HG03060 (cell line): Measurements from ENCODE around the gene ASB15.

ENCODE experiments used
- ATAC-seq: cut with Tn5 transposase; IDR thresholded peaks from one replicate; pipeline ENCODE4 v1.9.1; 2021; ENCODE audit warnings: low read depth, moderate number of reproducible peaks; ENCODE audit not compliant: unreplicated experiment

The ASB15 gene

DNA sequence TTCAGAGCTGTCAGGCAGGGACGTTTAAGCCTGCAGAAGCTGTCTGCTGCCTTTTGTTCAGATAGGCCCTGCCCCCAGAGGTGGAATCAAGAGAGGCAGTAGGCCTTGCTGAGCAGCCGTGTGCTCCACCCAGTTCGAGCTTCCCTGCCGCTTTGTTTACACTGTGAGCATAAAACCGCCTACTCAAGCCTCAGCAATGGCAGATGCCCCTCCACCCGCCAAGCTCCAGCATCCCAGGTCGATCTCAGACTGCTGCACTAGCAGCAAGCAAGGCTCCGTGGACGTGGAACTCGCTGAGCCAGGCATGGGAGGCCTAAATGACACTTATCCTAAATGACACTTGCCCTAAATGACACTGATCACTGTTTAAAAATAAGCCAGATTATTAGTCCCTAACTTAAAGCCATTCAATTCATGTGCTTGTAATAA lies 6.8 kb upstream of the ASB15 start:
- ATAC-seq: no peak

DNA sequence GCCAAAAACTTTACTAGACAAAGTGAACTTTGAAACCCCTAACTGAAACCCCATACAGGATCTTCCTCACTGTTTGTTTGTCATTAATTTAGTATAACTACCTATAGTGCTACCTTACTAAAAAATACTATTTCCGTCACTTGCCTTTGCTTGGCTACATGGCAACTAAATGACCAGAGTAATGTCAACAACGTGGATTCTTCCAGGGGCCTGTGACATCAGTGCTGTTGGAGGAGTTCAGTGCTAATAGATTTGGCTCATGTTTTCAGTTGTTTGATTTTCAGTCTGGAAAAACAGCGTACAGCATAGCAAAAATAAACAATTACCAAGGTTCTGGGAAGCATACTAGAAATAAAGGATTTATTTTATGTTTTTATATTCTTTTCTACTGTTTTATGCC lies 3.0 kb upstream of the ASB15 start:
- ATAC-seq: no peak

- ATAC-seq: no peak
Observed at GRCh38 chr7:123599766-123600165, 1.9 kb upstream of the ASB15 start.

DNA sequence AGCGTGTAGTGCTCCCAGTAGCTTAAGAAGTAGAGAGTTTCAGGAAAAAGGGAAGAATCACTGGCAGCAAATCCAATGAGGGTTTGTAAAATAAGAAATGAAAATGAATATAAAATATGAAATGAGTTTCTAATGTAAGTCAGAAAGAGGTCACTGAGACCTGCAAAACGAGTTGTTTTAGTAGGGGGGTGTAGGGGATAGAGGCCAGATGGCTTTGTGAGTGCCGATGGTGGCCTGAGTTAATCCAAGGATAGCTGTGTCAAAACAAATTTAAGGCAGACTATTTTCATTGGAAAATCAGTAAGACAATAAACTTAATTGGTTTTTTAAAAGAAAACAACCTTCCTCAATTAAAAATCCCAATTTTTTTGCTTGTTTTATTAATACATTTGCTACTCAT lies 745 bp upstream of the ASB15 start:
- no peak for ATAC-seq

DNA sequence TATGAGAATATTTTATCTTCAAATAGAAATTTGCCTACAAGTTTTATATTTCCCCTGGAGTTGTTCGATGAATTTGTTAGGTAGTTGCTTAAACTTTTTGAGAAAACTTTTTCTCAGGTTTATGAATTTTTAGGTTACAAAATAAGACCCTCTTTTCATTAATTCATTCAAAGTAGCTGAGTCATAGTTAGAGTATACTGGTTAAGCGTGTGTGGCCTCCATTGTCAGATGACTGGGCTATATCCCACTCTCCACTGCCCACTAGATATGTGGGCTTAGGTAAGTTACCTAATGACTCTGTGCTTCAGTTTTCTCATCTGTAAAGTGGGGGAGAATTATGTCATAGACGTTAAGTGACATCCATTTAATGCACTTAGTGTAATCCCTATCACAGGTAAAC lies 1.0 kb downstream of the ASB15 start:
- ATAC-seq: no peak

GRCh38 chr7:123604739-123605138 lies 3.1 kb downstream of the ASB15 start:
- no peak for ATAC-seq

- ATAC-seq: no peak
Observed at GRCh38 chr7:123607423-123607975, 5.9 kb downstream of the ASB15 start.

DNA sequence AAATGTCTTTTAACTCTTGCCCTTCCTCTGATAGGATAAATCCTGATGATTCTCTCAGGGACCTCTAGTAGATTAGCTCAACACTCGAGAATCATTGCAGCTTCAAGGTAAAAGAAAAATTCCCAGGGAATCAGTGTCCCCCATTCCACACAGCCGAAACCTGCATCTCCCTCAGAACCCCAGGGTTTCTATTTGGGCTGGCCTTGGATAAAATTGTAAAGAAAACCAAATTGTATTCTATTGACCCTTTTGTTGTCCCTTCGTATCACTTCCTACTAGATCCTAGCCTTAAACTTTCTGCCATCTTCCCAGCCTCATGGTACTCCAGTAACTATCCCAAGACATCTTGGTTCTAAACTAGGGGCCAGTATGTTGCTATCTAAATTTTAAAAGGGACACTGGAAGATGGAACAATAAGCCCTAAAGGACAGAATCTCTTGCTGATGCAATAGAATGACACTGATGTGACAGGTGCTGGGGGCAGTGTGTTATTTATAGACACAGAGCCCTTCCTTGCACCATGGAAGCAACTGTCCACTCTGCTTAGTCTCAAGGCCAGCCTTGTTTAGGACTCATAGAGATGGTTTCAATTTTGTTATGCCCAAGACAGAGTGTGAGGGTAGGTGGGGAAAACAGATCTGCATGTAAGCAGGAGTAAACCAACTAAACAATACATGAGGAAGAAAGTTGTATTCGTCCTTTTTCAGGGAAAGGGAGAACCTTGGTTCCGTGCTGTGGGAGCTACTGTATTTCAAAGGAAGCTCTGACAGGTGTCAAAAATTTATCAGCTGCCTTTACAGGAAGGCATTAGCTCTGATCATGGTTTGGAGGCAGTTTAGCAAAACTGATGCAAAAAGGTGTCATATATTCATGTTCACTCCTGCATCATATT lies 7.6 kb downstream of the ASB15 start:
- ATAC-seq: no peak

- no peak for ATAC-seq
Observed at GRCh38 chr7:123609883-123610239, 8.2 kb downstream of the ASB15 start.

- ATAC-seq: no peak
Observed at GRCh38 chr7:123612024-123612423, 10.4 kb downstream of the ASB15 start.

DNA sequence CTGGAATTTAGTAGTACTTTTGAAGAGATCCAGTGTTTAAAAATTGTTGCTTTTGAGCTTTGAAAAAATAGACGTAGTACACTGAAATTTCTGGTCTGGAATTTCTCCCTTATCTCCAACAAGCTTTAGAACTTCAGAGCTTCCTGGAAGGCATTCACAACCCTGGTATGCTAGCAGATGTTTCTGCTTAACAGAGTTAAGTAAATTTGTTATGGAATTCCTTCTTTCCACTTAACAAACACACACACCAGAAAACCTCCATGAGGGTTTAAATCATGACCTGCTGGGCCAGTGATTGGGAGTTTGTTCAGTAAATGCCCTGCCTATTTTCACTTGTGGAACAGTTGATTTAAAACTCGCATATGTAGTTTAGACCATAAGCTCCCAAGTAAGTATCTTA lies 13.7 kb downstream of the ASB15 start:
- ATAC-seq: no peak

GRCh38 chr7:123616223-123616622 lies 14.6 kb downstream of the ASB15 start:
- ATAC-seq: no peak

GRCh38 chr7:123621707-123622106 lies 20.1 kb downstream of the ASB15 start:
- no peak for ATAC-seq

GRCh38 chr7:123622660-123623386 lies 21.2 kb downstream of the ASB15 start:
- ATAC-seq: no peak

DNA sequence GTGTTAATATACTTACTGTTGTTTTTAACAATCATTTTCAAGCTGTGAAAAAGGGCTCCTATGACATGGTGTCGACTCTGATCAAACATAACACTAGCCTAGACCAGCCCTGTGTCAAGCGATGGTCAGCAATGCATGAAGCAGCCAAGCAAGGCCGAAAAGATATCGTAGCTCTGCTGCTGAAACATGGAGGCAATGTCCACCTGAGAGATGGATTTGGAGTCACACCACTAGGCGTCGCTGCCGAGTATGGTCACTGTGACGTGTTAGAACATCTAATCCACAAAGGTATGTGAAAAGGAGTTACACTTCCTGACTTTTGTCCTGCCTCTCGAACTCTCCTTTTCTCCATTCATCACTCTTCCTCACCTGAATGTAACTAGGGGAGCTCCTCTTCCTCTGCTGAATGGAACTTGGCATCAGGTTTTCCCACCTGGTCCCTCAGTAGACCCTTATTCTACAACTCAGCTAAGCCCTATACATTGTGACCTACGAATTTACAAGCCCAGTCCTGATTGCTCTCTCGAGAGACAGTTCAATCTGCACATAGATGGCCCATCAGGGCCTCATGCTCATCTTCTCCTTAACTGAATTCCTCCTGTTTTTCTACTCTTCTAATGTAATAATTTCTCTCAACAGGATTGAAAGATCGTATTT lies 23.0 kb downstream of the ASB15 start:
- ATAC-seq: peak; percentile 72

GRCh38 chr7:123625254-123625653 lies 23.6 kb downstream of the ASB15 start:
- ATAC-seq: no peak

GRCh38 chr7:123627851-123628250 lies 26.2 kb downstream of the ASB15 start:
- ATAC-seq: no peak

DNA sequence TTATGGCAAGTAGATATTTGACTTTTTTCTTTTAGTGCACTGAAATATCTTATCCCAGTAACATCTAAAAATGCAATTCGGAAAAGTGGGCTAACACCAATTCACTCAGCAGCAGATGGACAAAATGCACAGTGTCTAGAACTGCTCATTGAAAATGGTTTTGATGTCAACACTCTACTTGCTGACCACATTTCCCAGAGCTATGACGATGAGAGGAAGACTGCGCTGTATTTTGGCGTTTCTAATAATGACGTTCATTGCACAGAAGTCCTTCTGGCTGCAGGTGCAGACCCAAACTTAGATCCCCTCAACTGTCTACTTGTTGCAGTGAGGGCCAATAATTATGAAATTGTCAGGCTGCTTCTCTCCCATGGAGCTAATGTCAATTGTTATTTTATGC lies 27.2 kb downstream of the ASB15 start:
- no peak for ATAC-seq

GRCh38 chr7:123629281-123629680 lies 27.7 kb downstream of the ASB15 start:
- ATAC-seq: no peak

DNA sequence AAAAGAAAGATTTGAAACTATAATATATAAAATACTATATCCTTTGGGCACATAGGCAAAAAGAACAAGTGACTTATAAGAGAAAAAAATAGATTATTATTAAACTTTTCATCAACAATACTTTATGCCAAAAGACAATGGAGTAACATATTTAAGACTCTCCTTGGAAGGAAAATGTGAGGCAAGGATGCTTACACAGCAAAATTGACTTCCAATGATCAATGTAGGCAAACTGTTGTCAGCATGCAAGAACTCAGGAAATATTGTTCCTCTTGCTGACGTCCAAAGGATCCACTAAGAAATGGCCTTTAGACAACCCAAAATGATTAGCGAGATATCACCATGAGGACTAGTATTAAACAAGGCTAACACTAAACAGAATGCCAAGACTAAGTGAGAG lies 31.2 kb downstream of the ASB15 start:
- ATAC-seq: no peak

GRCh38 chr7:123633553-123633952 lies 31.9 kb downstream of the ASB15 start:
- no peak for ATAC-seq
